ENCODE data around the gene CAMSAP1.
A peak's percentile ranks its signal among the peaks of the same experiment; 100 is the strongest.
"Not testable (repeated sequence)": the region's sequence is repeated elsewhere in the genome, so short reads cannot be mapped to it uniquely, and the experiment has no call there.

Gene CAMSAP1

GRCh38 chr9:135907431-135908092, at the start of gene CAMSAP1:
TSS of gene CAMSAP1 (minus strand) at chr9:135907546. CDS start at chr9:135907159, 387 bp downstream.
- peak; percentile 86 to 95 for DNase-seq (ENCODE audit: extremely low read depth in 1 of 2, low read depth in 1 of 2)

- no peak for DNase-seq (ENCODE audit: extremely low read depth in 1 of 2, low read depth in 1 of 2)
Observed at GRCh38 chr9:135956802-135957174, 49.4 kb upstream of the CAMSAP1 start.

- no peak for DNase-seq (ENCODE audit: extremely low read depth in 1 of 2, low read depth in 1 of 2)
Observed at GRCh38 chr9:135955934-135956801, 48.8 kb upstream of the CAMSAP1 start.

- DNase-seq (ENCODE audit: extremely low read depth in 1 of 2, low read depth in 1 of 2) = no peak
Observed at GRCh38 chr9:135952664-135953206, 45.4 kb upstream of the CAMSAP1 start.

GRCh38 chr9:135951889-135952663, 44.7 kb upstream of the CAMSAP1 start:
- no peak for DNase-seq (ENCODE audit: extremely low read depth in 1 of 2, low read depth in 1 of 2)

- DNase-seq (ENCODE audit: extremely low read depth in 1 of 2, low read depth in 1 of 2) = not testable (repeated sequence)
Observed at GRCh38 chr9:135951310-135951709, 44.0 kb upstream of the CAMSAP1 start.

- not testable (repeated sequence) for DNase-seq (ENCODE audit: extremely low read depth in 1 of 2, low read depth in 1 of 2)
Observed at GRCh38 chr9:135950841-135951240, 43.5 kb upstream of the CAMSAP1 start.

- DNase-seq (ENCODE audit: extremely low read depth in 1 of 2, low read depth in 1 of 2) = no peak
Observed at GRCh38 chr9:135950135-135950682, 42.9 kb upstream of the CAMSAP1 start.

- no peak for DNase-seq (ENCODE audit: extremely low read depth in 1 of 2, low read depth in 1 of 2)
Observed at GRCh38 chr9:135949501-135950134, 42.3 kb upstream of the CAMSAP1 start.

GRCh38 chr9:135948968-135949367, 41.6 kb upstream of the CAMSAP1 start:
- DNase-seq (ENCODE audit: extremely low read depth in 1 of 2, low read depth in 1 of 2) = no peak

- DNase-seq (ENCODE audit: extremely low read depth in 1 of 2, low read depth in 1 of 2) = no peak
Observed at GRCh38 chr9:135948446-135948845, 41.1 kb upstream of the CAMSAP1 start.

GRCh38 chr9:135947582-135947981, 40.2 kb upstream of the CAMSAP1 start:
- no peak for DNase-seq (ENCODE audit: extremely low read depth in 1 of 2, low read depth in 1 of 2)

- DNase-seq (ENCODE audit: extremely low read depth in 1 of 2, low read depth in 1 of 2) = not testable (repeated sequence)
Observed at GRCh38 chr9:135947105-135947504, 39.8 kb upstream of the CAMSAP1 start.

GRCh38 chr9:135946392-135946994, 39.1 kb upstream of the CAMSAP1 start:
- no peak for DNase-seq (ENCODE audit: extremely low read depth in 1 of 2, low read depth in 1 of 2)

- DNase-seq (ENCODE audit: extremely low read depth in 1 of 2, low read depth in 1 of 2) = no peak
Observed at GRCh38 chr9:135945969-135946368, 38.6 kb upstream of the CAMSAP1 start.

- no peak for DNase-seq (ENCODE audit: extremely low read depth in 1 of 2, low read depth in 1 of 2)
Observed at GRCh38 chr9:135944444-135945252, 37.3 kb upstream of the CAMSAP1 start.

- not testable (repeated sequence) for DNase-seq (ENCODE audit: extremely low read depth in 1 of 2, low read depth in 1 of 2)
Observed at GRCh38 chr9:135943604-135944003, 36.3 kb upstream of the CAMSAP1 start.

- DNase-seq (ENCODE audit: extremely low read depth in 1 of 2, low read depth in 1 of 2) = no peak
Observed at GRCh38 chr9:135941288-135941995, 34.1 kb upstream of the CAMSAP1 start.
